HG03469 (cell line): ENCODE results near the gene ZFC3H1.
"Not testable (repeated sequence)": the region's sequence is repeated elsewhere in the genome, so short reads cannot be mapped to it uniquely, and the experiment has no call there.

Experiments
- ATAC-seq: cut with Tn5 transposase; IDR thresholded peaks from one replicate; pipeline ENCODE4 v1.9.1; 2021; ENCODE audit warnings: mild to moderate bottlenecking, moderate library complexity, moderate number of reproducible peaks; ENCODE audit not compliant: unreplicated experiment

The ZFC3H1 gene

DNA sequence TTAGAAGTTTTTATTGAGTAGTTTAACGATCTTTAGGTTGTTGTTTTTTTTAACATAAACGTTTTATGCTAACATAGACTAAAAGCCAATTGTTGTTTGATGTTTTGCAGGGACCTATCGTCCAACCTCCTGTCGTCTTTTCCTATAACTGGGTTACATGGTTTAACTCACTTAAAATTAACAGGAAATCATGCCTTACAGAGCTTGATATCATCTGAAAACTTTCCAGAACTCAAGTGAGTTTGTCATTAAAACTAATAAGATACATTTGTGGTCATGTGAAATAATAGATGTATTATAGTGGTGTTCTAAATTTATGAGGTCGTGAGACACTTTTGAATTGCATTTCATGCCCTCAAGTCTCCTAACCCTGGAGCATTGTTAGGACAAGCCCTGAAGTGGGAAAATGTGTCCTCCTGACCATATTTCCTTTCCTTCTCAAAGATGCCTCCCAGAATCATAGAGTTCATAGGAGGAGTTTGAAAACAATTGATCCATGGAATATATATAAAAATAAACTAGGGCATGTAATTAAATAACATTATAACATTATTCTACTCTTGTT lies 84.9 kb downstream of the ZFC3H1 start:
- ATAC-seq, result no peak

DNA sequence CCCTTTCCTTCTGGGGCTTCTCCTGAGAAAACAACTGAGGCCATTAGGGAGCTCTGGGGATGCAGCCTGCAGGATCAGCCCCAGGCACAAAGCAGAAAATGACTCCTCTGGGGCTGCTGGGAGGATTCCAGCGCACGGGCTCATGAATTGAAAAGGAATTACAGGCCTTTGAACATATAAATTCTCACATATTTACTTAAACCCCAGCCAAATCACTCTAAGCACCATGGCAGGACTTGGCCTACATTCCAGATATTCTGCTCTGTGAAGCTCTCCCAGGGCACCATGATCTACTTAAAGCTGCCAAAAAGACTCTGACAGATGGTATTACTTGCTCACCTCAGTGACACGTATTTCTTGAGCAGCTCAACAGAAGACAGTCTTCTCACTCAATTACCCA lies 87.2 kb downstream of the ZFC3H1 start:
- ATAC-seq, result no peak

DNA sequence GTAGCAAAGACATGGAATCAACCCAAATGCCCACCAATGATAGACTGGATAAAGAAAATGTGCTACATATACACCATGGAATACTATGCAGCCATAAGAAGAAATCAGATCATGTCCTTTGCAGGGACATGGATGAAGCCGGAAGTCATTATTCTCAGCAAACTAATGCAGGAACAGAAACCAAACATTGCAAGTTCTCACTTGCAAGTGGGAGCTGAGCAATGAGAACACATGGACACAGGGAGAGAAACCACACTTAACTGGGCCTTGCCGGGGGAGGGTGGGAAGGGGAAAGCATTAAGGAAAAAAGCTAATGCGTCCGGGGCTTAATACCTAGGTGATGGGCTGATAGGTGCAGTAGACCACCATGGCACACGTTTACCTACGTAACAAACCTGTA lies 93.8 kb downstream of the ZFC3H1 start:
- not testable (repeated sequence) for ATAC-seq

- no peak for ATAC-seq
Measured at GRCh38 chr12:71567537-71567936, 96.1 kb downstream of the ZFC3H1 start.

GRCh38 chr12:71566655-71567054 lies 97.0 kb downstream of the ZFC3H1 start:
- no peak for ATAC-seq

GRCh38 chr12:71565535-71565934 lies 98.1 kb downstream of the ZFC3H1 start:
- ATAC-seq, result no peak

GRCh38 chr12:71562676-71563595 lies 100.7 kb downstream of the ZFC3H1 start:
- no peak for ATAC-seq
